HG03097 (cell line): Measurements from ENCODE around the gene PRKAR1A.
"Not testable (repeated sequence)": the region's sequence is repeated elsewhere in the genome, so short reads cannot be mapped to it uniquely, and the experiment has no call there.

Source experiments
- ATAC-seq: cut with Tn5 transposase; IDR thresholded peaks from one replicate; pipeline ENCODE4 v1.9.1; 2021; ENCODE audit not compliant: unreplicated experiment, low FRiP score

The PRKAR1A gene

GRCh38 chr17:68512247-68512959 is at the start of gene PRKAR1A:
PRKAR1A (plus strand) TSS chr17:68512430; CDS start chr17:68515400, 2,970 bp downstream.
- ATAC-seq: peak; percentile 80

- no peak for ATAC-seq
These were observed 48.8 kb upstream of the PRKAR1A start for GRCh38 chr17:68463211-68464019.

DNA sequence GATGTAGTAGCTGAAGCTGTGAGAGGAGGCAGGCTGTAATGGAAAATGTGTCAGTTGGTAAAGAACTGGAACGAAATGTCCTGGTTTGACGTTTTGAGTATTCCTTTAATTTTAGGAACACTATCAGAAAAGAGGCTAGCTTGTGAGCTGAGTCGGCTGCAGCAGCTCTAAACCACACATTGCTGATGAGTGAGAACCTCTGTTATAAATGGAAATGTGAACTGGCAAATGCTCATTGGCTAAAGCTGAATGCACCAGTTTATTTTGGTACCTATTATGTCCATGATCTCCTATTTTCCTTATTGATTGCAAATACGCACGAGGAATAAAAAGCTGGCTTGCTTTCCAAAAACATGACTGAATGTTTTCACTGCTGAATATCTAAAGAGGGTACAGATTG is 43.9 kb upstream of the PRKAR1A start:
- no peak for ATAC-seq

GRCh38 chr17:68468788-68469187 is 43.4 kb upstream of the PRKAR1A start:
- ATAC-seq: no peak

DNA sequence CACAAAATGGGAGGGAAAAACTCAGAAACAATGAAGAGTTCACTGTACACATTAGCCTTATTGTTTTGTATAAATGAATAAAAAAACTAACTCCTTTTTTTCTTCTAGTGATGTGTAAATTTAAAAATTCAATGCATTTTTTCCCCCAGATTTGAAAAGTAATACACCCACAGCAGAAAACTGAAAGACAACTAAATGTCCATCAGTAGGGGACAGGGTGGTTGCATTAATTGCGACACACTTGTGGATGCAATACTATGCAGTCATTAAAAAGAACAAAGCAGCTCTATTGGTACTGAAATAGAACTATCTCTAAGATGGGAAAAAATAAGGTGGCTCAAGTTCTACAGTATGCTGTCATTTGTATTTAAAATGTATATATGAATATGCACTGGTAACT is 41.3 kb upstream of the PRKAR1A start:
- ATAC-seq: no peak

- ATAC-seq: no peak
These were observed 31.3 kb upstream of the PRKAR1A start for GRCh38 chr17:68480885-68481284.

DNA sequence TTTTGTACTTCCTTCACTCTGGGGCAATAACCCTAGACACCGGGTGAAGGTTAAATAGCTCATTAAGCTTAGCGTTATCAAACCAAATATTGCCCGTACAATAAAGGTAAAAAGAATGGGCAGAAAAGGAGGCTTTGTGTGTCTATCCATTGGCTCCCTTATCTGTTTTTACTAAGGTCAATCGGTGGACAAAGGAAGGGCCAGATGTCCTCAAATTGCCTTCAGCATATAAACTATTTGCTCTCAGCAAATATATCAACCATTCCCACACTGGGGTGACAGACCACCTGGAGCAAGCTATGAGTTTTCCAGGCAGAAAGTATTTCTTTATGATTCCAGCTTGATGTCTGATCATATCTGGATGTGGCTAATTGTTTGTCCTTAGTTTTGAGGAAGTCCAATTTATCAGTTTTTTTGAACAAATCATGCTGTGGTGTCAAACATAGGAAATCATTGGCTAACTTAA is 29.6 kb upstream of the PRKAR1A start:
- ATAC-seq: no peak

GRCh38 chr17:68484458-68484857 is 27.8 kb upstream of the PRKAR1A start:
- ATAC-seq: no peak

- ATAC-seq: no peak
These were observed 22.3 kb upstream of the PRKAR1A start for GRCh38 chr17:68489919-68490318.

DNA sequence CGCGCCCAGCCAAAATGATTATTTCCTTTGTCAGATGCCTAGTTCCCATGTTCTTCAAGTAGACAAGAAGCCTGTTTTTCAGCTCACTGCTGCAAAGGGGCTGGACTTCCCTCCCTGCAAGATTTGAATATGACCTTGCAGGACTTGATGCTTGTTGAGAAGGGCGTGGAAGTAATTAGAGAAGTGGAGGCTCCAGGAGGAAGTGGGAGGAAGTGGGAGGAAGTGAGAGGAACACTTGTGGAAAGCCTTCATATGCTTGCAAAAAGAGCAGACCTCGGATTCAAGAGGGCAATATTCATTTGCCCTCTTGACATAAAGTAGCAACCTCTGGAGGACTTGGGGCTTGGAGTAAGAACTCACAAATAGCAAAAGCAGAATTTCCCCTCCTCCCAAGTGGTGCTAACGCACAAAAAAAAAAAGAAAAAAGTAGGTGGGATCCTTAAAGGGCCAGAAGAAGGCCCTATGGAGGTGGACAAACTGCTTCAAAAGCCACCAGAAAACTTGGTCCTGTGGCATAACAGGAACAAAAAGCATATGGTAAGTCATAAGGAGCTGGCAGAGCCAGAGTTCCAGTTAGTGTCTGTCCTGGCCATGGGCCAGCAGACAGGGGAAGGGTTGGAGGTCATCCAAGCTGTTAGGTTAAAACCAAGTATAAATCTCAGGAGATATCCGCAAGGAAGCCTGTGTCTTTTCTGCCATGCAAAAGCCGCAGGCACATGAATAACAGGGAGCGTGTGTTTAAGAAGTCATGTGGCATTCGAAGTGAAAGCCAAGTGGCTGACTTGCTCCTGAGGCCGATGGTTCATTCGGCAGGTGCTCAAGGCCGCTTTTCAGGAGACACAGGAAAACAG is 20.6 kb upstream of the PRKAR1A start:
- no peak for ATAC-seq

- not testable (repeated sequence) for ATAC-seq
These were observed 19.7 kb upstream of the PRKAR1A start for GRCh38 chr17:68492394-68493054.

DNA sequence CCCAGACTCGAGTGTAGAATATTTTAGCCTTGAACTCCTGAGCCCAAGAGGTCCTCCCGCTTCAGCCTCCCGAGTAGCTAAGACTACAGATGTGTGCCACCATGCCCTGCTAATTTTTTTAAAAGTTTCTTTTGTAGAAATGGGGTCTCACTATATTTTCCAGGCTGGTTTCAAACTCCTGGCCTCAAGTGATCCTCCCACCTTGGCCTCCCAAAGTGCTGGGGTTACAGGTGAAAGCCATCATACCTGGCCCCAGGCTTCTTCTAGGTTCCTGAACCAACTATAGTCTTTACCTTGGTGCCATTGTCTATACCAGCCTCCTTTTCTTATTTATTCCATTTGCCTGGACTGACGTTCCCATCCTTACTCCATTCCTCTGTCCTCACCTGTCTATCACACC is 17.1 kb upstream of the PRKAR1A start:
- no peak for ATAC-seq

GRCh38 chr17:68497885-68498319 is 14.3 kb upstream of the PRKAR1A start:
- peak; percentile 88 for ATAC-seq

DNA sequence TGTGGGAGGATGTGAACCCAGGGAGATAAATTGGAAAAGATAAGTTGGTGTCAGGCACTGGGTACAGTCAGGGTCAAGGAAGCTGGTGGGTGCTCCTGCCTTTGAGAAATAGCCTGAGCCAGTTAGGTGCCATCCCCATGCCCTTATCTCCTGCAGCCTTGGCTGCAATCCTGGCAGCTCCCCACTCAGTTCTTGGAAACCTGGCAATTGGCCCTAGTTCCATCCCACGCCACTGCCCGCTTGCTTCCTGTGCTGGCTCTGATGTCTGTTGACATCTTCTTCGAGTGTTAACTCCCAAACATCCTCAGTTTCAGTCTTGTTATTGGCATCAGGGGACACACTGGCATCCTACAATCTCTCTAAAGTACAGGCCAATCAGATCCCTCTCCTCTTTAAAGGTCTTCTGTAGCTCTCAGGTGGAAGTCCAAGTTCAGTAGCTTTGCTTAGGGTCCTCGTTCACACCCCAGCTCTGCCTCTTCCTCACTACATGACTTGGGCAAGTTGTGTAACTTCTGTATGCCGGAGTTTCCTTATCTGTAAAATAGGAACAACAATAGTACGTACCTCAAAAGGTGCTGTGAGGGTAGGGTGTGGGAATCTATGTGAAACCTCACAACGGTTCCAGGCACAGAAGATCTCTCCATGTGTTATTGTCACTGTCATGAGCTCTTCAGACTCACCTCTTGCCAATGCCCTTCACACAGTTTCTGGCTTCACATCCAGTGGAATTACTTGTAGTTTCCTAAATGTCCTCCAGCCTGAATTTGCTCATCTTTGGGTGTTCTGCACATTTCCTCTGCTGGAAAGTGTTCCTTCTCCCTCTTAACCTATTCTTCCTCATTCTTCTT is 13.5 kb upstream of the PRKAR1A start:
- ATAC-seq: no peak

DNA sequence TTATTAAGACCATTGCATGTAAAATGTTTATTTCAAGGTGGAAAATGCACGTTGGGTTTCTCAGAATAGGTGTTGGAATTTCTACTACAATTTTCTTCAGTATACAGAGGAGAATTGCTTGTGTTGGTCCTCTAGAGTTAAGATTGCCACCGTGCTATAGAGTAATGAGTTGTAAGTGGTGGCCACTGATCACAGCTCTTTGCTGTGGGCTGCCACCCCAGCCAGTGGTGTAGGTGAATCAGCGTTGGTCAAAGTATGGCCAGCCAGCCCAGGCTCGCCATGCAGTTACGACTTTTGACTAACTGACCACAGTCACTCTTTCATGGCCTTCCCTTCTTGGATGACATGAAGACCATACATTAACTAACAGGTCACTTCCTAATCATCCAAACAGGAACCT is 12.6 kb upstream of the PRKAR1A start:
- no peak for ATAC-seq

DNA sequence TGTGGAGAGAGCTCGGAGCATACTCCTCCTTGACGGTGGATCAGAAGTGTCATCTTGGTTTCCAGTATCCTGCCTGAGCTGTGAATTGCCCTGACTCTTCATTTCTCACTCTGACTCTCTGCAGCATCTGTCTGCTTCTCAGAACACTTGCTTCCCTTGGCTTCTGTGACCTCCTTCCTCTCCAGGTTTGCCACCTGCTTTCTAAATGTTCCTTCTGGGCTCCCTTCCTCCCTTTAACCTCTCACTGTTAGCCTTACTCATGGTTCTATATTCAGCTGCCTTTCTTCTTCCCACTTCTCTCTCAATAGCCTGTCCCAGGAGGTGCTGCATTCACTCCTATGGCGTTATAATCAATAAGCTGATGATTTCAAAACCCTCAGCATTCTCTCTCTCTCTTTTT is 11.2 kb upstream of the PRKAR1A start:
- ATAC-seq: no peak

DNA sequence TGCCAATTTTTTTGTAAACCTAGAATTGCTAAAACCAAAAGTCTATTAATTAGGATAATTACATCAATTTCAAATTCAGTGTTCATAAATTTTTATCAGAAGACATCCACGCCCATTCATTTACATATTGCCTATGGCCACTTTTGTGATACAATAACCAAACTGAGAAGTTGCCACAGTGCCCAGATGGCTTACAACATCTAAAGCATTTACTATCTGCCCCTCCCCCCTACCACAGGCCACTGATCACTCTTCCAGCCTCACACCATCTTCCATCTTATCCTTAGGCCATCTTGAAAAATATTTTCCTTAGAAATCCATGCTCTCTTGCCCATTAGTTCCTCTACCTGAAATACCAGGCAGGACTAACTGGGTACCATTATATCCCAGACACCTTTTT is 6.3 kb upstream of the PRKAR1A start:
- ATAC-seq: no peak

- ATAC-seq: no peak
These were observed 4.7 kb upstream of the PRKAR1A start for GRCh38 chr17:68507576-68507975.
